ENCODE measurements around the gene WSCD2. TPM values are rescaled to one million over a fixed set of nuclear protein-coding genes. Genes with fewer than 3 reads are reported as not detected.

The WSCD2 gene
- total and polyA plus RNA-seq, 2 of the 4 experiments (the other 2 are of a cell fraction): not detected

DNA sequence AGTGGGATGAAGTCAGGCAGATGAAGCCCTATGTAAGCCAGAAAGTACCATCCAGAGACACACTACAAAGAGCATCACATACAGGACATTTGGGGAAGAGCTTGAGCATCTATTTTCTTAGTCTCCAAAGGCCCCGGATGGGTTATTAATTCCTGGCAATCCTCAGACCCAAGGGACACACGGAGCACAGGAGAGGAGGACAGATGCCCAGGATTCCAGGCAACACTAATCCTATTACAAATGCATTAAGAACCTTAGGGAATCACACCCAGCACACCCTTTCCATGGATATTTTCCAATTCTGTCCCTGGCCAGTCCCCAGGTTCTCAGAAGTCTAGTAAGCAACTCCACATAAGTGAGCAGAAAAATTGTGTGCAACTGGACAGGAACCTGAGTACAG is 144.1 kb downstream of the WSCD2 start:
- DNase-seq (no peak), ATAC-seq (ENCODE audit: low read depth) (no peak)
- Histone ChIP-seq H3K23ac (ENCODE audit: low read depth, low read length) (no peak overlapping the region), H3K14ac (replicated peaks; ENCODE audit: low read depth, low read length) (no peak overlapping the region), H3K27ac (ENCODE audit: insufficient read depth, low read length) (no peak overlapping the region), H2AK5ac (ENCODE audit: low read depth, low read length) (no peak overlapping the region), H3K4me1 (ENCODE audit: control insufficient read depth, insufficient read depth, low read length) (no peaks in the 10 kb centered on the region), H3K27me3 (ENCODE audit: control insufficient read depth, insufficient read depth, low read length) (no peaks in the 10 kb centered on the region), H4K8ac (ENCODE audit: low read depth in 2 of 2, low read length in 2 of 2) (no peak overlapping the region), H3K4me3 (ENCODE audit: insufficient read depth, low read depth, low read length) (no peak overlapping the region), H2BK15ac (ENCODE audit: low read depth, low read length) (no peak overlapping the region), H2BK5ac (ENCODE audit: low read depth, low read length, poor library complexity, severe bottlenecking) (no peak overlapping the region), H3K56ac (ENCODE audit: extremely low read depth, insufficient read depth, low read length) (no peak overlapping the region), H3K4me2 (ENCODE audit: low read depth, low read length) (no peak overlapping the region), H3K9me3 (ENCODE audit: control insufficient read depth, insufficient read depth, low read length) (no peaks in the 10 kb centered on the region; the same call in 1 of the 2 replicates), H4K20me1 (ENCODE audit: insufficient read depth, low read length) (no peaks in the 10 kb centered on the region), H3K4ac (ENCODE audit: low read depth, low read length) (no peak overlapping the region), H3K9ac (ENCODE audit: low read depth, low read length) (no peak overlapping the region), H4K5ac (ENCODE audit: low read depth, low read length) (no peak overlapping the region), H2BK20ac (ENCODE audit: low read depth, low read length) (no peak overlapping the region), H3K18ac (ENCODE audit: low read depth, low read length) (no peak overlapping the region), H4K91ac (ENCODE audit: insufficient read depth, low read depth, low read length) (no peak overlapping the region), H2AK9ac (replicated peaks; ENCODE audit: low read depth, low read length, poor library complexity) (no peak overlapping the region), H3K79me1 (ENCODE audit: low read depth in 1 of 2, low read length in 2 of 2) (no peaks in the 10 kb centered on the region), H3K36me3 (ENCODE audit: control insufficient read depth, insufficient read depth, low read length) (no peaks in the 10 kb centered on the region), H2BK120ac (ENCODE audit: low read depth, low read length) (no peak overlapping the region), H3K9me1 (ENCODE audit: insufficient read depth, low read length) (no peaks in the 10 kb centered on the region), H2AFZ (replicated peaks; ENCODE audit: low read length, poor library complexity) (no peak overlapping the region)
- ChIA-PET CTCF (no interaction called here), POLR2A (ENCODE audit: unreplicated experiment) (interaction anchor here (0.6 kb wide), 1 partner anchor 183 kb away, joined by 6 read pairs; no protein-coding TSS in a partner anchor)
- no TSS peak for BruUV-seq (replicated peaks)
- WGBS, 2 experiments (ENCODE audit: extremely low coverage in 2 of 2, insufficient read length in 1 of 2): no CpG with 5 or more reads among the region's 2 CpGs
- TF ChIP-seq MAFK (IDR thresholded peaks at IDR 0.05; ENCODE audit: low read depth, low read length) (no peak), RFX5 (IDR thresholded peaks at IDR 0.05; ENCODE audit: low read depth, low read length) (no peak), BHLHE40 (IDR thresholded peaks at IDR 0.05; ENCODE audit: low read depth, low read length) (no peak), SMC3 (IDR thresholded peaks at IDR 0.05; ENCODE audit: low read depth, low read length) (no peak), MAZ (IDR thresholded peaks at IDR 0.05; ENCODE audit: borderline replicate concordance, low read depth, low read length) (no peak), CHD1 (IDR thresholded peaks at IDR 0.05; ENCODE audit: low read depth, low read length) (no peak), RCOR1 (IDR thresholded peaks at IDR 0.05; ENCODE audit: insufficient replicate concordance, low read length) (no peak), MXI1 (IDR thresholded peaks at IDR 0.05; ENCODE audit: borderline replicate concordance, low read depth, low read length) (no peak), CEBPB (IDR thresholded peaks at IDR 0.05; ENCODE audit: low read depth, low read length) (no peak), FOS (IDR thresholded peaks at IDR 0.05; ENCODE audit: low read depth, low read length) (no peak), NFE2L2 (IDR thresholded peaks at IDR 0.05; ENCODE audit: low read depth, low read length) (no peak), RAD21 (IDR thresholded peaks at IDR 0.05; ENCODE audit: low read length) (no peak)
- TF ChIP-seq, protein P1, sequence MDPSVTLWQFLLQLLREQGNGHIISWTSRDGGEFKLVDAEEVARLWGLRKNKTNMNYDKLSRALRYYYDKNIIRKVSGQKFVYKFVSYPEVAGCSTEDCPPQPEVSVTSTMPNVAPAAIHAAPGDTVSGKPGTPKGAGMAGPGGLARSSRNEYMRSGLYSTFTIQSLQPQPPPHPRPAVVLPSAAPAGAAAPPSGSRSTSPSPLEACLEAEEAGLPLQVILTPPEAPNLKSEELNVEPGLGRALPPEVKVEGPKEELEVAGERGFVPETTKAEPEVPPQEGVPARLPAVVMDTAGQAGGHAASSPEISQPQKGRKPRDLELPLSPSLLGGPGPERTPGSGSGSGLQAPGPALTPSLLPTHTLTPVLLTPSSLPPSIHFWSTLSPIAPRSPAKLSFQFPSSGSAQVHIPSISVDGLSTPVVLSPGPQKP (IDR thresholded peaks at IDR 0.05; ENCODE audit: borderline replicate concordance, low read depth, low read length): no peak
- intact Hi-C loops (cut with micrococcal nuclease) (no loop called here), in situ Hi-C loops (cut with MboI; ENCODE audit: low sequenced_read_pairs) (no loop called here), dilution Hi-C loops (cut with HindIII; ENCODE audit: low sequenced_read_pairs, unreplicated experiment) (no loop called here)

Data from IMR-90 (cell line).